ENCODE data around the gene NALCN. TPM values are rescaled to one million over a fixed set of nuclear protein-coding genes. Genes with fewer than 3 reads are reported as not detected.

NALCN gene
- polyA plus RNA-seq, 3 donors = not detected

DNA sequence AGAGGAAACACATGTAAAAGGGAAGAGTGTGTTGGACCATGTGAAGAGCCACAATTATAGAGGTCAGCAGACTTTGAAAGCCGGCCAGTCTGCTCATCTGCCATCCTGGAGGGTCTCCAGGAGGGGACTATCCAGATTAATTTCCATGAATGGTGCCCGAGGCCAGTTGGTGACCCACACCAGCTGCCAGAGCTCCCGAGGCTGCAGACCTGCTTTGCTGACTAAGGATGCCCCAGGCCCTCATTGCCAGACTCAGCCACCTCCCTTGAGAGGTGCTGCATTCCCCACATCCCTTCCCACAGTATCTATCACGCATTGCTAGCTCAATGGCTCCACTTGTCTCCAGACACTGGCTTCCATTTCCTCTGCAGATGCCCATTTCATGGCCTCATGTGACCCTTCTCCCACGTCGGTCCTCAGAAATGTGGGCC, 110.3 kb downstream of the NALCN start:
- no peaks in the 10 kb centered on the region for H3K27me3 ChIP-seq (ENCODE audit: control insufficient read depth in 2 of 2, insufficient read depth in 2 of 2, low read length in 2 of 2)
- intact Hi-C loops (cut with micrococcal nuclease) = no loop called here
- TF ChIP-seq, protein P1, sequence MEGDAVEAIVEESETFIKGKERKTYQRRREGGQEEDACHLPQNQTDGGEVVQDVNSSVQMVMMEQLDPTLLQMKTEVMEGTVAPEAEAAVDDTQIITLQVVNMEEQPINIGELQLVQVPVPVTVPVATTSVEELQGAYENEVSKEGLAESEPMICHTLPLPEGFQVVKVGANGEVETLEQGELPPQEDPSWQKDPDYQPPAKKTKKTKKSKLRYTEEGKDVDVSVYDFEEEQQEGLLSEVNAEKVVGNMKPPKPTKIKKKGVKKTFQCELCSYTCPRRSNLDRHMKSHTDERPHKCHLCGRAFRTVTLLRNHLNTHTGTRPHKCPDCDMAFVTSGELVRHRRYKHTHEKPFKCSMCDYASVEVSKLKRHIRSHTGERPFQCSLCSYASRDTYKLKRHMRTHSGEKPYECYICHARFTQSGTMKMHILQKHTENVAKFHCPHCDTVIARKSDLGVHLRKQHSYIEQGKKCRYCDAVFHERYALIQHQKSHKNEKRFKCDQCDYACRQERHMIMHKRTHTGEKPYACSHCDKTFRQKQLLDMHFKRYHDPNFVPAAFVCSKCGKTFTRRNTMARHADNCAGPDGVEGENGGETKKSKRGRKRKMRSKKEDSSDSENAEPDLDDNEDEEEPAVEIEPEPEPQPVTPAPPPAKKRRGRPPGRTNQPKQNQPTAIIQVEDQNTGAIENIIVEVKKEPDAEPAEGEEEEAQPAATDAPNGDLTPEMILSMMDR (IDR thresholded peaks at IDR 0.05) = no peak
- no peak for DNase-seq
- no peak overlapping the region for H3K4me3 Mint-ChIP-seq
- no peak overlapping the region for H2AFZ ChIP-seq (ENCODE audit: insufficient read depth, low read depth, low read length, poor library complexity, severe bottlenecking)
- H3K27me3 Mint-ChIP-seq (ENCODE audit: low read depth in 3 of 3) = no peaks in the 10 kb centered on the region
- H4K20me1 ChIP-seq (ENCODE audit: insufficient read depth, low read length) = no peaks in the 10 kb centered on the region
- H3K79me2 ChIP-seq (ENCODE audit: insufficient read depth, low read length) = no peaks in the 10 kb centered on the region
- no peak overlapping the region for H3K9ac ChIP-seq (ENCODE audit: insufficient read depth, low read length, poor library complexity, severe bottlenecking)
- 81% methylated on average over 6 of the region's 6 CpGs for WGBS (ENCODE audit: insufficient coverage)
- peaks cover 17 to 19% of the 10 kb centered on the region in 2 donors for H3K9me3 ChIP-seq (replicated peaks in 1 of 2; ENCODE audit: control insufficient read depth in 1 of 2, insufficient read depth in 1 of 2, low read length in 2 of 2)
- peaks cover 2 to 13% (median 6%) of the 10 kb centered on the region in 7 donors for H3K9me3 Mint-ChIP-seq
- H3K36me3 ChIP-seq (replicated peaks in 1 of 2; ENCODE audit: control insufficient read depth in 1 of 2, insufficient read depth in 2 of 2, low read length in 2 of 2) = no peaks in the 10 kb centered on the region
- H3K4me1 ChIP-seq (ENCODE audit: control insufficient read depth in 1 of 2, insufficient read depth in 2 of 2, low read length in 2 of 2) = no peaks in the 10 kb centered on the region
- no peak overlapping the region for H3K27ac Mint-ChIP-seq
- H3K4me3 ChIP-seq (replicated peaks in 1 of 3; ENCODE audit: low read depth in 2 of 3, low read length in 3 of 3) = no peak overlapping the region
- no peak overlapping the region for H3K27ac ChIP-seq (ENCODE audit: low read depth in 1 of 2, low read length in 2 of 2)
- H3K4me2 ChIP-seq (replicated peaks; ENCODE audit: extremely low read depth, low read length, poor library complexity, severe bottlenecking) = no peak overlapping the region
- H3K4me1 Mint-ChIP-seq = no peaks in the 10 kb centered on the region
- no peaks in the 10 kb centered on the region for H3K36me3 Mint-ChIP-seq

DNA sequence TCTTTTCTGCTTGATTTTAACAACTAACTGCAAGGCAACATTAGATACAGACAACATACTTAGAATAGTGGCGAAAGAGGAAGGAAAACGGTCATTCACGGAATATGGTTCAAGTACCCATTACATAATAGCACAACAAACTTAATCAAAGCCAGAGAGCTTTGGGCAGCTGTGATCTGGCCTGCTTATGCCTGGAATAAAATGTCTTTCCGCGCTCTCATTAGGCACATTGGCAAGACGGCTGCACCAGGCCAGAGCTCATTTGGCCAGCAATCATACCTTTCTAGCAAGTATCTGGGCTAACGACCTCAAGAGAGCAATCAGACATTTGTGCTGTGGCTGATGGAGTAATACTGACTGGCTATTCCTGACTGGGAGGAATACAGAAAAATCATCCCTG, 112.8 kb downstream of the NALCN start:
- Mint-ChIP-seq H3K4me3 (no peak overlapping the region), H3K27me3 (ENCODE audit: low read depth in 3 of 3) (no peaks in the 10 kb centered on the region), H3K4me1 (no peaks in the 10 kb centered on the region), H3K27ac (no peak overlapping the region), H3K9me3 (peaks cover 3 to 12% (median 6%) of the 10 kb centered on the region in 7 donors), H3K36me3 (no peaks in the 10 kb centered on the region)
- Histone ChIP-seq H2AFZ (ENCODE audit: insufficient read depth, low read depth, low read length, poor library complexity, severe bottlenecking) (no peak overlapping the region), H3K9ac (ENCODE audit: insufficient read depth, low read length, poor library complexity, severe bottlenecking) (no peak overlapping the region), H3K79me2 (ENCODE audit: insufficient read depth, low read length) (no peaks in the 10 kb centered on the region), H3K4me3 (replicated peaks in 1 of 3; ENCODE audit: low read depth in 2 of 3, low read length in 3 of 3) (no peak overlapping the region), H3K4me2 (replicated peaks; ENCODE audit: extremely low read depth, low read length, poor library complexity, severe bottlenecking) (no peak overlapping the region), H3K4me1 (ENCODE audit: control insufficient read depth in 1 of 2, insufficient read depth in 2 of 2, low read length in 2 of 2) (no peaks in the 10 kb centered on the region), H3K9me3 (replicated peaks in 1 of 2; ENCODE audit: control insufficient read depth in 1 of 2, insufficient read depth in 1 of 2, low read length in 2 of 2) (peaks cover 17 to 19% of the 10 kb centered on the region in 2 donors), H3K27ac (ENCODE audit: low read depth in 1 of 2, low read length in 2 of 2) (no peak overlapping the region), H3K27me3 (ENCODE audit: control insufficient read depth in 2 of 2, insufficient read depth in 2 of 2, low read length in 2 of 2) (no peaks in the 10 kb centered on the region), H4K20me1 (ENCODE audit: insufficient read depth, low read length) (no peaks in the 10 kb centered on the region), H3K36me3 (replicated peaks in 1 of 2; ENCODE audit: control insufficient read depth in 1 of 2, insufficient read depth in 2 of 2, low read length in 2 of 2) (no peaks in the 10 kb centered on the region)
- no peak for DNase-seq
- 89% methylated on average over 3 of the region's 7 CpGs for WGBS (ENCODE audit: insufficient coverage)
- intact Hi-C loops (cut with micrococcal nuclease) = no loop called here
- TF ChIP-seq, protein P1 (IDR thresholded peaks at IDR 0.05) = no peak

Data from CD14-positive monocyte (primary cell).